Measurements from ENCODE around the gene PNMA6E. TPM values are rescaled to one million over a fixed set of nuclear protein-coding genes. Genes with fewer than 3 reads are reported as not detected.

PNMA6E gene
- not detected for polyA plus RNA-seq (2013, experiment 1 of 2)
- polyA plus RNA-seq (2013, experiment 2 of 2) = not detected

DNA sequence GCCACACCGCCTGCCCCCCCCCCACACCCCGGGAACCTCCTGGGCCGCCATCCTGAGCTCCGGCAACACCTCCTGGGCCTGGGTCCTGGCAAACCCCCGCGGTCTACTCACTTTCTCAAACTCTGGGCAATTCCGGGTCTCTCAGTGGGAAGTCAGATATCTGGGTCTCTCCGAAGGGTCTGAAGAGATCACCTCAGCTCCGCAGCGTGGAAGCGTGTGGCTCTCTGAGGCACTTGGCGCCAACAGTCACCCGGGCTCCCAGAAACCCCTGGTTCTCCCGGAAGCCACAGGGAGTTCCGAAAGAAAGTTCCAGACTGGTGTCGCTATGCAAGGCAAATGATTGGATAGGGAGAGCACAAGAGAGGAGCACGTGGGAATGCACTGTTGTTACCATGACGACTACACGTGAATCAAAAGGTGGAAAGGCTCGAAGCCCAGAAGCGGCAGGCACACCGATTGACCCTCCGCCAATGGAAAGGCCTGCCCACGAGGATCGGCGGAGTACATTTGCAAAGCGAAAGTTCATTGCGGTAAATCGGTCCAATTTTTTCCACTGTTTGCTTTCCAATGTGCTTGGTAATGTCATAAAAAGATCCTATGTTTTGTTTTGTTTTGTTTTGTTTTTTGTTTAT lies at the start of gene PNMA6E:
TSS of gene PNMA6E (minus strand) at position 218 of the 632 bp plus-strand sequence. CDS start 2,501 bp downstream, outside the sequence.
- H3K36me3 ChIP-seq (ENCODE audit: insufficient read depth, low read length) = no peaks in the 10 kb centered on the region
- no peaks in the 10 kb centered on the region for H3K4me1 ChIP-seq (ENCODE audit: insufficient read depth, low read length)
- no peak within 1 kb of the TSS for H3K9ac ChIP-seq (ENCODE audit: low read depth, low read length)
- WGBS = 93% methylated on average over 29 of the region's 29 CpGs
- H3K27me3 ChIP-seq (ENCODE audit: insufficient read depth, low read length) = no peaks in the 10 kb centered on the region
- no peak within 1 kb of the TSS for H3K4me3 ChIP-seq (ENCODE audit: low read length)
- H3K9me3 ChIP-seq (ENCODE audit: insufficient read depth, low read depth, low read length) = no peaks in the 10 kb centered on the region
- H3K27ac ChIP-seq (ENCODE audit: low read depth, low read length) = no peak within 1 kb of the TSS

GRCh38 chrX:153450949-153451277 lies 49.8 kb upstream of the PNMA6E start:
- Histone ChIP-seq H3K27ac (ENCODE audit: low read depth, low read length) (no peak overlapping the region), H3K27me3 (ENCODE audit: insufficient read depth, low read length) (no peaks in the 10 kb centered on the region), H3K9ac (ENCODE audit: low read depth, low read length) (no peak overlapping the region), H3K4me1 (ENCODE audit: insufficient read depth, low read length) (no peaks in the 10 kb centered on the region), H3K4me3 (ENCODE audit: low read length) (no peak overlapping the region), H3K36me3 (ENCODE audit: insufficient read depth, low read length) (0 out of 2 replicates have a peak, but pooled peaks cover 10% of the 10 kb centered on the region), H3K9me3 (ENCODE audit: insufficient read depth, low read depth, low read length) (no peaks in the 10 kb centered on the region)
- WGBS = 95% methylated on average over 8 of the region's 8 CpGs

- Histone ChIP-seq H3K27ac (ENCODE audit: low read depth, low read length) (no peak overlapping the region), H3K36me3 (ENCODE audit: insufficient read depth, low read length) (0 out of 2 replicates have a peak, but pooled peaks cover 10% of the 10 kb centered on the region), H3K9me3 (ENCODE audit: insufficient read depth, low read depth, low read length) (no peaks in the 10 kb centered on the region), H3K4me1 (ENCODE audit: insufficient read depth, low read length) (no peaks in the 10 kb centered on the region), H3K4me3 (ENCODE audit: low read length) (no peak overlapping the region), H3K9ac (ENCODE audit: low read depth, low read length) (no peak overlapping the region), H3K27me3 (ENCODE audit: insufficient read depth, low read length) (no peaks in the 10 kb centered on the region)
- WGBS = 96% methylated on average over 26 of the region's 26 CpGs
Measured at GRCh38 chrX:153450114-153450948, 49.2 kb upstream of the PNMA6E start.

- Histone ChIP-seq H3K36me3 (ENCODE audit: insufficient read depth, low read length) (0 out of 2 replicates have a peak, but pooled peaks cover 6% of the 10 kb centered on the region), H3K4me3 (ENCODE audit: low read length) (no peak overlapping the region), H3K9ac (ENCODE audit: low read depth, low read length) (no peak overlapping the region), H3K27me3 (ENCODE audit: insufficient read depth, low read length) (no peaks in the 10 kb centered on the region), H3K9me3 (ENCODE audit: insufficient read depth, low read depth, low read length) (no peaks in the 10 kb centered on the region), H3K27ac (ENCODE audit: low read depth, low read length) (no peak overlapping the region), H3K4me1 (ENCODE audit: insufficient read depth, low read length) (no peaks in the 10 kb centered on the region)
- WGBS = 93% methylated on average over 15 of the region's 15 CpGs
Measured at GRCh38 chrX:153449368-153450113, 48.4 kb upstream of the PNMA6E start.

GRCh38 chrX:153448556-153449367 lies 47.6 kb upstream of the PNMA6E start:
- WGBS = 96% methylated on average over 20 of the region's 21 CpGs
- H3K9ac ChIP-seq (ENCODE audit: low read depth, low read length) = no peak overlapping the region
- no peak overlapping the region for H3K27ac ChIP-seq (ENCODE audit: low read depth, low read length)
- no peaks in the 10 kb centered on the region for H3K27me3 ChIP-seq (ENCODE audit: insufficient read depth, low read length)
- no peaks in the 10 kb centered on the region for H3K4me1 ChIP-seq (ENCODE audit: insufficient read depth, low read length)
- no peaks in the 10 kb centered on the region for H3K9me3 ChIP-seq (ENCODE audit: insufficient read depth, low read depth, low read length)
- H3K36me3 ChIP-seq (ENCODE audit: insufficient read depth, low read length) = 0 out of 2 replicates have a peak, but pooled peaks cover 4% of the 10 kb centered on the region
- no peak overlapping the region for H3K4me3 ChIP-seq (ENCODE audit: low read length)

DNA sequence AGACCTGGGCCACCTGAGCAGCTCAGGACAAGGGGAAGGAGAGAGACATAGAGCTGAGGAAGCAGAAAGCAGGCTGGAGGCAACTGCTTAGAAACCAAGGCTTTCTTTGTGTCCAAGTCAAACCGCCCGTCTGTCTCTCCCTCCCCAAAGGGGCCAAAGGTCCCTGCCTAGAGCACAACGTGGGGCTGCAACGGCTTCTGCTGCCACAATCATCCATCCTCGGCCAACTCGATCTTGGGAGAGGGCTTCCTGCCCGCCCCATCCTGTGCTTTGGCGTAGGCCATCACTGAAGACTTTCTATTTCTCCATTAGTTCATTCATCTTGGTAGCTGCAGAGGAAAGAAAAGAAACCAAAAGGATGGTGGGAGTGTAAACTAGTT lies 46.4 kb upstream of the PNMA6E start:
- H3K27ac ChIP-seq (ENCODE audit: low read depth, low read length) = no peak overlapping the region
- 0 out of 2 replicates have a peak, but pooled peaks cover 4% of the 10 kb centered on the region for H3K36me3 ChIP-seq (ENCODE audit: insufficient read depth, low read length)
- no peaks in the 10 kb centered on the region for H3K9me3 ChIP-seq (ENCODE audit: insufficient read depth, low read depth, low read length)
- 95% methylated on average over 7 of the region's 8 CpGs for WGBS
- no peaks in the 10 kb centered on the region for H3K27me3 ChIP-seq (ENCODE audit: insufficient read depth, low read length)
- H3K4me1 ChIP-seq (ENCODE audit: insufficient read depth, low read length) = no peaks in the 10 kb centered on the region
- no peak overlapping the region for H3K9ac ChIP-seq (ENCODE audit: low read depth, low read length)
- no peak overlapping the region for H3K4me3 ChIP-seq (ENCODE audit: low read length)

- Histone ChIP-seq H3K27me3 (ENCODE audit: insufficient read depth, low read length) (no peaks in the 10 kb centered on the region), H3K4me3 (ENCODE audit: low read length) (no peak overlapping the region), H3K36me3 (ENCODE audit: insufficient read depth, low read length) (0 out of 2 replicates have a peak, but pooled peaks cover 4% of the 10 kb centered on the region), H3K9me3 (ENCODE audit: insufficient read depth, low read depth, low read length) (no peaks in the 10 kb centered on the region), H3K9ac (ENCODE audit: low read depth, low read length) (no peak overlapping the region), H3K27ac (ENCODE audit: low read depth, low read length) (no peak overlapping the region), H3K4me1 (ENCODE audit: insufficient read depth, low read length) (no peaks in the 10 kb centered on the region)
- WGBS = 94% methylated on average over 17 of the region's 17 CpGs
Measured at GRCh38 chrX:153446950-153447580, 45.9 kb upstream of the PNMA6E start.

DNA sequence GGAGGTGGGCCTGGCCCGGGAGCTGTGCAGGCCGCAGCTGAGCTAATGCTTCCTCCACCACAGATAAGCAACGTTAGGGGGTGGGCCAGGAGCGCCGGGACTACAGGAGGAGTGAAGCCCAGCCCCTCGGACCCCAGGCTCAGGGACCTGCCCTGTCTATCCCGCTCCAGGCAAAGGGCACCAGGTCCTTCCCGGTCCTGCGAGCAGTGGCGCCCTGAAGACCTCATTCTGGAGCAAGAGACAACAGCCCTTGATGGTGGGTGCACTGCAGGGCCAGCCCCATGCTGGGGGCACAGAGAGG lies 45.4 kb upstream of the PNMA6E start:
- Histone ChIP-seq H3K9ac (ENCODE audit: low read depth, low read length) (no peak overlapping the region), H3K27me3 (ENCODE audit: insufficient read depth, low read length) (no peaks in the 10 kb centered on the region), H3K4me3 (ENCODE audit: low read length) (no peak overlapping the region), H3K36me3 (ENCODE audit: insufficient read depth, low read length) (0 out of 2 replicates have a peak, but pooled peaks cover 2% of the 10 kb centered on the region), H3K27ac (ENCODE audit: low read depth, low read length) (no peak overlapping the region), H3K4me1 (ENCODE audit: insufficient read depth, low read length) (no peaks in the 10 kb centered on the region), H3K9me3 (ENCODE audit: insufficient read depth, low read depth, low read length) (no peaks in the 10 kb centered on the region)
- WGBS = 94% methylated on average over 10 of the region's 10 CpGs

DNA sequence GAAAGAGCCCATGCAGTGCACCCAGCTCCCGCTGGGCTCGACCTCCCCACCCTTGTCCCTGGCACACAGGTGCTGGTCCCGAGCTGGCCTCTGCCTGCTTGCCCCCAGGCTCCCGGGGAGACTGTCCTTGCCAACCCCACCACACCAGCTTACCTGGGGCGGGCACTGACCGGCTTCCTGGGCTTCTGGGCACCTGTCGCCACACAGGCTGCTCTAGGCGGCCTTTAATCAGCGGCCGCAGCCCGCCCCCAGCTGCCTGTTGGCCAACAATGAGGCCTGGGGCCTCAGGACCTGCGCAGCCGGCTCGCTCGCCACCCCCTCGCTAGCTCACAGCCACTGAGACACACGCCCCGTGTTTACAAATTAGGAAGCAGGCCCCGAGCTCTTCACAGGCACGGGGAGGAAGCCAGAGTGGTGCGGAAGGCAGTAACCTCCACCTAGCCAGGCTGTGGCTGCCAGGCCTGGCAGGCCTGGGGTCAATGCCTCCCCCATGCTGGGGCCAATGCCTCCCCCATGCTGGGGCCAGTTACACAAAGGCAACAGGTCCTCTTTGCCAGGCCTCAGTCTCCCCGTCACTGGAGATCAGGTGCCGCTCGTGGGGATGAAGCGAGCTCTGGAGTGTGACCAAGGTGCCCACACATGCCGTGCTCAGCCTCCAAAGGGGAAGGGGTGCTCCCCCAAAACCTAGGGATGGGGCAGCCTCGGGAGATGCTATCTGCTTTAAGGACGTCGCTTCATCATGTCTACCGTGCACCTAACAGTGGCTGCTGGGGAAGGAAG lies 44.9 kb upstream of the PNMA6E start, which contains the start of gene TREX2:
TSS of gene TREX2 (minus strand) at position 201 of the 780 bp plus-strand sequence. CDS start 626 bp downstream, outside the sequence.
- Histone ChIP-seq H3K27ac (ENCODE audit: low read depth, low read length) (no peak within 1 kb of the TSS), H3K9ac (ENCODE audit: low read depth, low read length) (no peak within 1 kb of the TSS), H3K4me3 (ENCODE audit: low read length) (no peak within 1 kb of the TSS), H3K4me1 (ENCODE audit: insufficient read depth, low read length) (no peaks in the 10 kb centered on the region), H3K9me3 (ENCODE audit: insufficient read depth, low read depth, low read length) (no peaks in the 10 kb centered on the region), H3K27me3 (ENCODE audit: insufficient read depth, low read length) (no peaks in the 10 kb centered on the region), H3K36me3 (ENCODE audit: insufficient read depth, low read length) (no peaks in the 10 kb centered on the region)
- 92% methylated on average over 30 of the region's 30 CpGs for WGBS
